Fibroblast of skin of left biceps (primary cell): Measurements from ENCODE around the gene PDE8B.

ENCODE experiments used
- DNase-seq, 2 experiments: peaks; one replicate each; pipeline ENCODE4 v3.0.0-alpha.2; 2013; ENCODE audit warnings: low read depth in 2 of 2

The PDE8B gene

DNA sequence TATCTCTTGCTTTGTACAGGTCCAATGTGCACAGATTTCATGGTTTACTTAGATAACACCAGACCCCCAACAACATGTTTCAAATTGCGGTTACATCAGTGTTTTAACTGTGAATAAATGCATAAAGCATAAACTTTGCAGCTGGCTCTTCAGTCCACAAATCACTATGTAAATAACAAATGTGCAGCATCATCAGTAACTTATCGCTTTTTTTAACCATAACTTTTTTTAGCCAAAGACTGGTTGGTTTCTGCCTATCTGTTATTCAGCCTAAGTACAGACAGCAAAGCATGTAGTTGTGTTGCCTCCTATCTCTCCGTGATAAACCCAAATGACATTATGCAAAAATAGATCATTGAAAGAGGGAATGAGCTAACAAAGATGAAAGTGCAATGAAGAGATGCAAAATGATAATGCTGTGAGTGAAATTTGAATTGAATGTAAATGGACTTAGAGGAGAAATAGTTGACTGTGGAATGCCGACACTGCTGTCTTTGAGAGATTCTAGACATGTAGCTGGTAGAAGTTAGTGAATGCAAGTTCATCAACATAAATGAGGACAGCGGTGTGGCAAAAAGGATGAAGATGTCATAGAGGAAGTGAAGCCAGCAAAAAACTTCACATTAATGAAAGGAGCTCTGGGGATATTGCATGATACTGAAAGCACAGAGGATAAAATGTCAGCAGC is 108.8 kb downstream of the PDE8B start:
- DNase-seq = no peak

DNA sequence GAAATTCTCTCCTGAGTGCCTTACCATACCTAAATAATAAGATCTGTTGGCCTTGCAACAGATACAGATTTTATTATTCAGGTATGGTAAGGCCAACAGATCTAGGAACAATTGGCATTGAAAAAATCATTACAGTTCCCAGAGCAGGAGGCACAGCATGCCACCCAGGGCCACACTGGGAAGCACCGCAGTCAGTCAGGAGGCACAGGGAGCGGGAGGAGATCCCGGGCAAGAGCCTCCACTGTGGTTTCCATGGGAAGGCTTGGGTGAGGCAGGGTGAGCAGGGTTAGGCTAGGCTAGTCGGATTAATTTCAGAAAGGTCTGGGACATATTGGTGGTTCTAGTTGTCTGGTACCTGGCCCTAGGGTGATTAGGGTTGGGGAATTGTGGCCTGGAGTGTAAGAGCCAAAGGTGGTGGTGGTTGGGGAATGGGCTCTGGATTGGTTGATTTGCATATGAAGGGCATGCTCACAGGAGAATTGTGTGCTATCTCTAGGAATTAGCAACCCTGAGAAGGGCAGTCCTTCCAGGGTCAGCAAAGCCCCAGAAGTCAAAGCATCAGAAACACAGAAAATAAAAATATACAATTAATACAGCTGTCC is 111.4 kb downstream of the PDE8B start:
- no peak for DNase-seq

DNA sequence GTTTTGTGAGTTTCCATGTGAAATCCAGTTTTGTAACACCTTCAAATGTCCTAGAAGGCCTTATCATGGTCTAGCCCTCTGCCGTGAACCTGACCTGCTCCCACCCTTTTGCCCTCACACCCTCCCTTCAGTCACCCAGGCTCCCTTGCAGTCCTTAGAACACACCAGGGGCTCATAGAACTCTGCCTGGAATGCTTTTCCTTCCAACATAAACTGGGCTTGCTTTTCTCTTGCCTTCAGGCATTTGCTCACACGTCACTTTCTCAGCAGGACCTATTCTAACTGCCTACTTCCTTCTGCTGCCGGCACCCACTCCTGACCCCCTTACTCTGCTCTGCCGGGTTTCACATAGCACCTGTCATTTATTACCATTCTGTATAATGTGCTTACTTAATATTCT is 111.9 kb downstream of the PDE8B start:
- no peak for DNase-seq

DNA sequence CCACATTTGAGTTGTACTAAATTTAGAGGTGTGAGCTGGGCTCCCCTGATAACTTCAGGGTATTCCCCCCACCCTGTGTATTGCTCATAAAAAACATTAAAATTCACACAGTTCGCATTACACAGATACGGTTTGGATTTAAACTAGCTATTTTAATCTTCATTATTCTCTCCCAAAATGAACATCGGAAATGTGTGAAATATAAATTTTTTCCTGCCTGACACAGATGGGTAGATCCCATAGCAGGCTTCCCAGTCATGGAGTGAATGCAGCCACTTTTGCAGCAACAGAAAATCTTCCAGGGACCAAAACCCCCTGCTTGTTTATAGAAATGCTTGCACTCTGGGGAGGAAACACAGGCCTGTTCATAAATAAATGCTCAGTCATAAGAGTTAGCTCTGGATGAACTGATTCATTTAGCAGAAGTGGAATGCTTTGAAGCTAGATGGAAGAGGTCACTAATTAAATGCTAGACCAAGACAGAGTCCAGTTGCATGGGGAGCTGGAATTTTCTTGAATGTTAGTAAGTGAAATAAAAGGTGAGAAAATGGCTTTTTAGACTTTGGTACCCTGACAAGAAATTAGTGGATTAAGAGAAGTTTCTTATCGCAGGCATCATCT is 115.6 kb downstream of the PDE8B start:
- DNase-seq = no peak

DNA sequence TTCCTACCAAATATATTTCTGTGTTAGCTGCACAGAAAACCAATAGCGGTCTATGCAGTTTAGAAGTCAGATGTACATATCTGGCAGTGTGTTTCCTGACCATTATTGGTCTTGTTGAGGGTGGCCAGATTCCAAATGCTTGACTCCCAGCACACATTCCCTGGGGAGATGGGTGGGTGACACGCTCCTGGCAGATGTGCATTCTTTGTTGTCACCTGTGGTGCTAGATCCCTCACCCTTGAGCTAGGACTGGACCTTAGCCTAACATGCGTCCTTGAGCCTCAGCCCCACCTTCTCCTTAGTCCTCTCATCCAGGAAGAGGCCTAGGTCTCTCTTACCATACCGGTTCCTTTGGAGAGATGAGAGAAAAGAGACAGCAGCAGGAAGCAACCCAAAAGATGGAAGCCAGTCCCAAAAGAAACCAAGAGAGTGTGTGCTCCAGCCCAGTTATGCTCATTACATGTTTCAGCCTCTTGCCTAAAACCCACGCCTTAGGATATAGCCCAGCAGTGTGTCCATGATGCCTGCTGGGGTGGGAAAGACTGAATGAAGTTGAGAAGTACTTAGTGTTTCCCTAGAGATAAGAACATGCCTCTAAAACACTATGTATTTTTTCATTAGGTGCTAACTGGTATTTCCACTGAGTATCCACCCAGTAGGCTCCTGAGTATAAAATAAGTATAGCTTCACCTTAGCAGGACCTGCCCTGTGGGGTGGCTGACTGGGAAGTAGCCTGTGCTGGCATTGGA is 116.7 kb downstream of the PDE8B start:
- DNase-seq = no peak

DNA sequence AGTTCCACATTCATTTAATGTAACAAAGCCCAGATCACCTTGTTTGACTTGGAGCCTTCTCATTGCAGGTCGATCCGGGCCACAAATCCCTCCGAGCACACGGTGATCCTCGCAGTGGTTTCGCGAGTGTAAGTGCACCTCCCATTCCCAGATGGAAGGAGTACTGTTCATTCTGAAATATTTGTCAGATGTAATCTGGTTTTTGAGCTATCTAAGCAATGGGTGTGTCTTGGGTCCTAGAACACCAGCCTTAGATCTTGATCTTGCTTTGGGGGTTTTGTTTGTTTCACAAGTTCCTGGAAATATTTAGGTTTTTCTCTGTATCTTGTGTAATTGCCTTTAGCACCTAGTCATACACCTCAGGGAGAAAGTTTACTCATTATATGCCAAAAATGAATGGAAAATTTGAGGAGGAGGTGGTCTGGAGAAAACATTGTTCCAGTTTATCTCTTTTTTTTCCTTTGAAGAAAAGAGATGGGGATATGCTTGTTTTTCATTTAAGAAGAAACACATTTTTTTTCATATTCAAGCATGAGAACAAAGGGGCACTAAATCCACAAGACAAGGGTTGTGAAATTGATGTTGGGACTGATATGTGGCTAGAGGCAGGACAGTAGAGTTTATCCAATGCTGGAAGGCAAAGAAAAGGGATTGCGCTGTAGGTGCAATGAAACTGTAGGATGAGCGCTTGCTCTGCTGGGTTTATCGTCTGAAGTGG is 118.6 kb downstream of the PDE8B start:
- no peak for DNase-seq

DNA sequence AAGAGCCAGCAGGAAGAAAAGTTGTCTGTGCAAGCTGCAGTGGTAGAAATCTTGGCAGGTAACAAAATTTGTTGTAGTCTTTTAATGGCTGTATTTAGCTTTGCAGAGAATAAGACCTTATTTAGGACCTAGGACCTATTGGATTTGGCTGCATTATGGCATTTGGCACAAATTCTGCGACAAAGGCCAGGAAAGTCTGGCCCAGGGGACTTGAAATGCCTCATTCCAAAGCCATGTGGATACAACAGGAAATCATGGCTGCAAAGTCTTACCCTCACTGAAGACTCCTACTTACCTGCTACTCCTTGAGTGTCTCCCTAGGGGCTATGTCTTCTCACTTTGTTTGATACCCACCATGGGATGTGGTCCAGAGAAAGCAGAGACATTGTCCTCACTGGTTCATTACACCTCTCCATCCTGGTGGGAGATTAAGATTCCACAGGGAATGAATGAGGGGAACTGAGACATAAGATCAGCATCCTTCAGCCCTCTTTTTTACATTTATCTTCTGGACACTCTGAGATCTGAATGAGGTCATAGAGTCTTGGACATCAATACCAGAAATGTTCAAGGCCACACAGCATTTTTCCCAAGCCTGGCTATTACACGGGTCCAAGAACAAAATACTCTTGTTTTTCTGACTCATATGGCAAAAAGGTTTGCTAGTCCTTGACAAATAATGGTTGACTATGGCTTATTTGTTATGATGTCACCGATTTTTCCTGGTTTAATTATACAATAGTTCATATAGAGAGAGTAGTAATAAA is 119.4 kb downstream of the PDE8B start:
- DNase-seq = no peak

DNA sequence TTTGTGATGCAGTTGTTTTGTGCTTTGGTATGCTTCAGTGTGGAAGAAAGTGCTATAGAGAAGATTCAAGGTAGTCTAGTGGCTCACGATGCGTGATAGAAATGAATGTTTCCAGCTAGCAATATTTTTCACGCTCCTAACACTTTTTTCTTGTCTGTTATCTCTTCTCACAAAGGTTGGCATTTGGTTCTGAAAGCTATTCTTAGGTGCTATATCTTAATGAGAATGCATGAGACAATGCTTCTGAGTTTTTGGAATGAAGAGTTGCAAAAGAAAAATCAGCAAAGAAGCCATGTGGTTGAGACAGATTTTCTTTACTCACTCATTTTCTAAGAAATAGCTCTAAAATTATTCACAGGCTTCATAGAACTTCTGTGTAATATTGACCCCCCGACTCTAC is 122.6 kb downstream of the PDE8B start:
- DNase-seq = no peak

DNA sequence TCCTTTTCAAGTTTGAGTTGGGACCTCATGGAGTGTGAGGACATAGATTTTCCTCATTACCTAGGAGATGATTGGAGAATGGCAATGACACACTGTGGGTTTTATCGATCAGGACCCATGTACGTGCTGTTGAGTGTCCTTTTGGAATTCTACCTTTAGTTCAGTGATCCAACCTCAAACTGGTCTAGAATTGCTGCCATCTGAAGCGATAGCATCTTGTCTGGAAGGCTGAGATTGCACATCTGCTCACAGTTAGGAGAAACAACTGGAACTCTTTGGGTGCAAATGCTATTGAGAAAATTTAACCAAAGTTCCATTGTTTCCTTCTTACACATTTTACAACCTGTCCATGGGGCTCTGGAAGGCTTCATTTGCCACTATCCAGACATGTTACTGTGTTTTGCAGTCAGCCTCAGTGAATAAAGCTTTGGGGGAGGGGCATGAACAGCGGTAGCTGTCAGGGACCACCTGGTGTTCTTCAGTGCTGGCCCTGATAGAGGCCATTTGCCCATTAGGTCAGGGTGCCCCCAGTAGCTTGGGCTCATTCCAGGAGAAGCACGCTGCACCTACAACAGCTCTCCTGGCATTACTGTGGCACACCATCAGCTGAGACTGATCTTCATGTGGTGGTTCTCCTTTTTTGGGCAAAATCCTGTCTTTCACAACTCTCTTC is 123.1 kb downstream of the PDE8B start:
- no peak for DNase-seq

DNA sequence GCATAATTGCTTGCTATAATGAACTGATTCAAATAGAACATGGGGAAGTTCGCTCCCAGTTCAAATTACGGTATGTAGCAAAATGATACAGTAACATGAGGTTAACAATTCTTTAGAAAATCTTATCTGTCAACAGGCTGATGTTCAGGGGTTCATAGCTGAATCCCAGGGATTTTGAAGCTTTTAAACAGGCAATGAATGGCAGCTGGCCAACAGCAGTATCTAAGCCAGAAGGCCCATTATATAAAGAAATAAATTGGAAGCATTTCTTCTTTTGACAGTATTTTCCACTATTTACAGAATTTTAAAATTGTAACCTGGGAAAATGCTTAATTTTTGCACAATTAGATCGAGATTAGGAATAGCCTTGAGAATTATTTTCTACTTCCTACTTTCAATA is 126.8 kb downstream of the PDE8B start:
- DNase-seq = no peak

DNA sequence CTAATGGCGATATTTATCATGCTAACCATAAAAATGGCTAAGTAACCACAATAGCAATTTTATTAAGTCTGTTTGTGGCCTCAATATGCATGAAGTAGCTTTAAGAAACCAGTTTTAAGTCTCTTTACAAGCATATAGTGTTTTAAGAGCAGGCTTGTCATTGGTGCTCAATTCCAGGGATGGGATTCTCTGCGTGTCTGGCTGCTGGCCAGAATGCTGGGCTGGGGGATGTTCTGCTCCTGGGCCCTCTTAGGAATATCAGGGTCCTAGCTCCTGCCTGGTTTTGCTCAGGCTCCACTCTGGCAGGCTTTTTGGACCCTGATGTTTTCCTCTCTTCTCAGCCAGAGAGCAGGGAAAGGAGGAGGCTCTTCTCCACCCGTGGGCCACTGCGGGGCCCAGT is 127.2 kb downstream of the PDE8B start:
- no peak for DNase-seq

DNA sequence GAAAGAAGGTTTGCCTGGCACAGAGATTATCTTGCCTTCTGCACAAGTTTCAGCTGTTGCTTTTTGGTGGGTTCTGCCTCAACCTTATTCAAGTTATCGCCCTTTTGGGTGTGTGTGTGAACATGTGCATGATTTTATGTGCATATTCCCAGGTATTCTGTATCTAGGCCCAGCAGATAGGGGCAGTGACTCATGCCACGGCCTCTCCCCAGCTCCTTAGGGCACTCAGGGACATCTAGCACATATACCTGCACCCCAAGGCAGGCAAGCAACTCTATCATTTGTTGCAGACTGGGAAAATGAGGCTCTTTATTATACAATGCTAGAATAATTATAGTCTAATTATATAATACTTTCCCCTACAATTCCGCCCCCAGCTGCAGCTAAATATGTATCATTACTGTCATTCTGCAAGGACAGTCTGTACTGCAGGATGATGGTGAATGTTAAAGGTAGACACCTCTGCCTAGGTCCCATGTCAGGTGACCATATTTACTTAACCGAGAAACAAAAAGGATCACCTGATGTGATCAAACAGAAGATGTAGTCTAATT is 128.9 kb downstream of the PDE8B start:
- no peak for DNase-seq

DNA sequence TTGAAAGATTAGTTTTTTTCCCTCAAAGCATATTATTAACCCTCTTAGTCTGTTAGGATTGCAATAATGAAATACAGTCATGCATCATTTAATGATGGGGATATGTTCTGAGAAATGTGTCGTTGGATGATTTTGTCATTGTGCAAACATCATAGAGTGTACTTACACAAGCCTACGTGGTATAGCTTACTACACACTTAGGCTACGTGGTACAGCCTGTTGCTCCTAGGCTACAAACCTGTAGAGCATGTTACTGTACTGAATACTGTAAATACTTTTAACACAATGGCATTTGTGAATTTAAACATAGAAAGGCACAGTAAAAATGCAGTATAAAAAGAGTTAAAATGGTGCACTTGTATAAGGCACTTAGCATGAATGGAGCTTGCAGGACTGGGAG is 132.7 kb downstream of the PDE8B start:
- DNase-seq = no peak

DNA sequence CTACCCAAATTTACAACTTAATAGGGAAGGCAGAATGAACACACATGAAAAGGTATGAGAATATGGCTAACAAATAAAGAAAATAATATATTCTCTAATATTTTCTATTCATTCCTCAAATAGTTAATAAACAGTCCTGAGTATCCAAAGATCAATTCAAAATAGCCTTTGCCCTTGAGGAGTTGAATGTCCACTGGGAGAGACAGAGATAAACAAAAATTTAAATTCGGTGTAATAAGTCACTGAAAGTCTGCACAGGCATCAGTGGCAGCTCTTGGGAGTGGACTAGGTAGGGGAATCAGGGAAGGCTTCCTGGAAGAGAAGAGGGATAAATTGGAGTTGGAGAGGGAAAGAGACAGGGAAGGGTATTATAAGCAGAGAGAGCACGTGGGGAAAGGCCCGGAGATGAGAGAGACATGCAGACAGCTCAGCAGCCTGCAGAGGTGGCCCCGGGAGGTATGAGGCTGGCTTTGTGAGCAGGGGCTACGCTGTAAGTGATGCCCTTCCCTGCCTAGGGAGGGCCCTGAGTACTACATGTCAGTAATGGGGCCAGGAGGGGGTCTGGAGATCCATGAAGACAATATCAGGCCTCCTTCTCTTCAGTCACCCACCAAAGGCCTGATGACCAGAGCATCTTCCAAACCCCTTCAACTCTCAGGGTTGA is 137.1 kb downstream of the PDE8B start:
- DNase-seq = no peak

DNA sequence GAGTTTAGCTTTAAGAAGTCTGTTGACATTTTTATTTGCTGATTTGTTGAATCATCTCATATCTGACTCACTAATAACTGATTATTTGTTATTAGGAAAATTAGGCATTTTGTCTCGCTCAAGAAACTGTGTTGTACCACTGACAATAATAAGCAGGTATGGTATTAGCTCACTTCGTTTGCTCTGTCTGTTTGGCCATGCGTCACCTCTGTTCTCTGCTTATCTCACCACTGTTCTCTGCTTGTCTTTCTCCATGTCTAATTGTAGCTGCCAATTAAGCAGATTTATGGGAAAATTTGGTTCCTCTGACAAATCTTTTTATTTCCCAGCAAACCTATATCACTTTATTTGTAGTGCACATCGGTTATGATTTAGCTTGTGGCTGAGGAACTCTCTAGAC is 142.8 kb downstream of the PDE8B start:
- DNase-seq = no peak

DNA sequence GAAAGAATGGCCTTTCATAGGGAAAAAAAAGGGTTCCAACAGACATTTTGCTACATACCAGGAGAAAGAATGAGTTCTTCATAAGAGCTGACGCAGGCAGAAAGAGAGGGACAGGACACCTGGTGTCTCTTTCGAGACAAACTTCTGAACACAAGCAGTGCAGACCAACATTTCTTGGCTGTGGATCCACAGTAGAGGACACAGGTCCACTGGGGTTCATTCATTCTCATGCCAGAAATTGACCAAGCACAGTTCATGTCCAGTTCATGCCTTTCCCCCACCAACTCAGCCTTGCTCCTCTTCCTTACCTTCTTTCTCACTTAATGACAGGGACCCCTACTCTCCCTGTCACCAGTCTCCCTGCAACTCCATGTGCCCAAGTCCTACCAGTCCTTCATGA is 144.0 kb downstream of the PDE8B start:
- DNase-seq = no peak

DNA sequence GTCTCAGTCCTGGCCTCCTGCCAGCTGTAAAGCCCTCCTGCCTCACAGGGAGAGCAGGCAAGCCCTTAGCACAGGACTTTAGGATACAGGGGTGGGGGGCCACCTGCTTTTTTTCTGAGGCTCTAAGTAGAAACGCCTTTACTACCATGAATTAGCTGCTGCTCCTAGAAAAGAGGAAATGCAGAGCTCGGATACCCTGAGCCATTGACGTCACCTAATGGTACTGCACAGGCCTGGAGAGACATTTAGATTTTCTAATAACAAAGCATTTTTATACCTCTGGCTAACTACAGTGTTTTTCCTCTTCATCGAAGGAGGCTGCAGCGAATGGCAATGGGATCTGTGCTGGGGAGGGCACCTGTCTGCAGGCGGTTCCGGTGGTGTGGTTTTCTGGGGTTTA is 144.6 kb downstream of the PDE8B start:
- DNase-seq = no peak

DNA sequence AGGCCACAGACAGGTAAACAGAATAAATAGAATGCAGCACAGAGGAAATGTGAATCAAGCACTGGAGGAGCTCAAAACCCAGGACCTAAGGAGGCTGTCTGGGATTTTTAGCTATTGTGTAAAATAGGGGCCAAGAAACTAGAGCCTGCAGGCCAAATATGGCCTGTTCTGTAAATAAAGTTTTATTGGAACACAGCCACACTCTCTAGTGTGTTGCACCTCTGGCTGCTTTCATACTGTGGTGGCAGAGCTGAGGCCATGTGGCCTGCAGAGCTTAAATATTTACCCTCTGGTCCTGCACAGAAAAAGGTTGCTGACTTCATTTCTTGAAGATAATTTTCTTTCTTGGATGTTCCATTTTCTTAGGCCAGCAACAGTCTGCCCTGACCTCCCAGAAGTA is 145.3 kb downstream of the PDE8B start:
- no peak for DNase-seq

DNA sequence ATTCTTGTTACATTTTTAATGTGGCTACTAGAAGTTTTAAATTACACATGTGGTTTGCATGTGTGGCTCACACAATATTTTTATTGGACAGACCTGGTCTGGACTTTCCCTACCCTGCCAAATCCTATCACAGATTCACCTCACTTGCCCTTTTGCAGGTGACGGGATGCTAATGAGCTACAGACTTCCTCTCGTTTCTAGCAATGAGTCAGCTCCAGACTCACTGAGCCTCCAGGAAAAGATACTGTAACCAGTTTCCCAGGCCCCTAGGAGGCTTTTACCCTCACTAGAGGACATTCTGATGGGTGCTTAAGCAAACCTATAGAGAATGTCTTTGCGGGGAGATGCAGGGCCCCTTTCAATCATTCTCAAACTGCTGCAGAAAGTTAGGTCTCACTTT is 146.3 kb downstream of the PDE8B start:
- DNase-seq = peak; percentile 45 to 57
